CD14-positive monocyte (primary cell): ENCODE measurements around the gene MAT2A. TPM values are rescaled to one million over a fixed set of nuclear protein-coding genes. Genes with fewer than 3 reads are reported as not detected.
A peak's percentile ranks its signal among the peaks of the same experiment; 100 is the strongest.
"Not testable (repeated sequence)": the region's sequence is repeated elsewhere in the genome, so short reads cannot be mapped to it uniquely, and the experiment has no call there.

Experiments used
- DNase-seq, 3 donors: peaks; one replicate each; pipeline ENCODE4 v3.0.0-alpha.2; 2011 to 2022
- H2AFZ ChIP-seq: 2 replicates; pipeline ENCODE4 v1.6.0; 2012; ENCODE audit warnings: mild to moderate bottlenecking, low read depth, low read length, inconsistent platforms; ENCODE audit not compliant: insufficient read depth, poor library complexity, severe bottlenecking
- H3K27ac ChIP-seq, 2 donors: 1 replicate in 1 of 2; 2 replicates in 1 of 2; pipeline ENCODE4 v1.5.1; 2012 to 2013; ENCODE audit warnings: low read length in 2 of 2, control low read depth in 1 of 2, inconsistent platforms in 1 of 2, low read depth in 1 of 2, mild to moderate bottlenecking in 1 of 2
- H3K27me3 ChIP-seq, 2 donors: one replicate each; pipeline versions ENCODE4 v1.6.0 to v1.6.1; 2011 to 2013; ENCODE audit warnings: low read length in 2 of 2; ENCODE audit not compliant: control insufficient read depth in 2 of 2, insufficient read depth in 2 of 2
- H3K36me3 ChIP-seq, 2 donors: replicated peaks in 1 of 2; 1 replicate in 1 of 2; 2 replicates in 1 of 2; pipeline versions ENCODE4 v1.5.1 to v1.6.1; 2012 to 2013; ENCODE audit warnings: low read length in 2 of 2, control low read depth in 1 of 2, inconsistent platforms in 1 of 2, mild to moderate bottlenecking in 1 of 2; ENCODE audit not compliant: insufficient read depth in 2 of 2, control insufficient read depth in 1 of 2
- H3K4me1 ChIP-seq, 2 donors: 1 replicate in 1 of 2; 2 replicates in 1 of 2; pipeline versions ENCODE4 v1.5.1 to v1.6.1; 2012 to 2013; ENCODE audit warnings: low read length in 2 of 2, control low read depth in 1 of 2, inconsistent platforms in 1 of 2, mild to moderate bottlenecking in 1 of 2, moderate library complexity in 1 of 2; ENCODE audit not compliant: insufficient read depth in 2 of 2, control insufficient read depth in 1 of 2
- H3K4me2 ChIP-seq: replicated peaks from 2 replicates; pipeline ENCODE3; 2012; ENCODE audit warnings: low read length, moderate library complexity, mild to moderate bottlenecking; ENCODE audit not compliant: poor library complexity, severe bottlenecking; ENCODE audit errors: extremely low read depth
- H3K4me3 ChIP-seq, 3 experiments: fragments of 200-600 bp in 1 of 3; sonication (generic) in 1 of 3; replicated peaks in 1 of 3; 1 replicate in 2 of 3; 2 replicates in 1 of 3; pipeline ENCODE4 v1.5.1; 2011 to 2013; ENCODE audit warnings: low read length in 3 of 3, mild to moderate bottlenecking in 3 of 3, control low read depth in 2 of 3, low read depth in 2 of 3, inconsistent platforms in 1 of 3, moderate library complexity in 1 of 3
- H3K79me2 ChIP-seq: 2 replicates; pipeline ENCODE4 v1.6.0; 2012; ENCODE audit warnings: mild to moderate bottlenecking, control low read depth, inconsistent platforms, low read length, moderate library complexity; ENCODE audit not compliant: insufficient read depth
- H3K9ac ChIP-seq: 2 replicates; pipeline ENCODE4 v1.6.0; 2017; ENCODE audit warnings: low read length, mild to moderate bottlenecking; ENCODE audit not compliant: insufficient read depth, poor library complexity, severe bottlenecking
- H3K9me3 ChIP-seq, 2 donors: replicated peaks in 1 of 2; 1 replicate in 1 of 2; 2 replicates in 1 of 2; pipeline versions ENCODE4 v1.5.1 to v1.6.1; 2012 to 2013; ENCODE audit warnings: low read length in 2 of 2, control low read depth in 1 of 2; ENCODE audit not compliant: control insufficient read depth in 1 of 2, insufficient read depth in 1 of 2
- H4K20me1 ChIP-seq: 2 replicates; pipeline ENCODE4 v1.6.0; 2012; ENCODE audit warnings: mild to moderate bottlenecking, low read length, control low read depth, moderate library complexity; ENCODE audit not compliant: insufficient read depth
- H3K27ac Mint-ChIP-seq, 7 donors: one replicate each; pipeline ENCODE4 v1.8.0; 2020; ENCODE audit warnings: mild to moderate bottlenecking in 7 of 7, mixed read lengths in 7 of 7, moderate library complexity in 6 of 7, inconsistent platforms in 2 of 7
- H3K27me3 Mint-ChIP-seq, 3 donors: one replicate each; pipeline ENCODE4 v1.8.0; 2021 to 2022; ENCODE audit warnings: low read depth in 3 of 3, mild to moderate bottlenecking in 3 of 3, mixed read lengths in 3 of 3, moderate library complexity in 3 of 3, inconsistent platforms in 1 of 3
- H3K36me3 Mint-ChIP-seq, 2 donors: one replicate each; pipeline ENCODE4 v1.8.0; 2020; ENCODE audit warnings: mixed read lengths in 2 of 2, inconsistent platforms in 1 of 2, mild to moderate bottlenecking in 1 of 2
- H3K4me1 Mint-ChIP-seq: one replicate; pipeline ENCODE4 v1.8.0; 2020; ENCODE audit warnings: mild to moderate bottlenecking, mixed read lengths
- H3K4me3 Mint-ChIP-seq, 2 donors: one replicate each; pipeline ENCODE4 v1.8.0; 2020; ENCODE audit warnings: mild to moderate bottlenecking in 2 of 2, mixed read lengths in 2 of 2, moderate library complexity in 1 of 2
- H3K9me3 Mint-ChIP-seq, 7 donors: one replicate each; pipeline ENCODE4 v1.8.0; 2020 to 2022; ENCODE audit warnings: mixed read lengths in 7 of 7, mild to moderate bottlenecking in 6 of 7, moderate library complexity in 6 of 7, inconsistent platforms in 2 of 7
- CTCF ChIP-seq: fragments of 200-600 bp; IDR thresholded peaks from one replicate; pipeline ENCODE4 v1.8.0; 2022; ENCODE audit warnings: antibody characterized with exemption, mild to moderate bottlenecking
- WGBS: methylation state at CpG from one replicate; pipeline ENCODE4 v1.1.5; 2013; ENCODE audit warnings: missing lambda C conversion rate; ENCODE audit not compliant: insufficient coverage; 5-methylcytosine and 5-hydroxymethylcytosine counted together
- intact Hi-C, 2 donors: fragments of 100-400 bp; cut with micrococcal nuclease; formaldehyde crosslinking; loops; one replicate each; pipeline versions ENCODE4 v1.15.0 to v1.15.1; 2023
- polyA plus RNA-seq, 3 donors: library from polyadenylated mRNA; depleted of rRNA in 1 of 3; unstranded in 2 of 3; stranded (reverse) in 1 of 3; fragments of 300-500 nt in 2 of 3; fragments of >200 nt in 1 of 3; fragmentation: Illumina TruSeq in 2 of 3; gene quantifications; 1 replicate in 2 of 3; 2 replicates in 1 of 3; pipeline ENCODE4 v1.2.3, GENCODE V29; 2012 to 2021

MAT2A gene
- polyA plus RNA-seq, 3 donors = 97.0 to 454 (median 117) TPM

- H3K9me3 Mint-ChIP-seq, H3K4me3 ChIP-seq, H3K9me3 ChIP-seq, H3K27me3 ChIP-seq, H3K9ac ChIP-seq, H3K4me2 ChIP-seq, intact Hi-C loops, DNase-seq, H3K27me3 Mint-ChIP-seq, H3K27ac ChIP-seq, H3K4me3 Mint-ChIP-seq, H2AFZ ChIP-seq: not testable (repeated sequence)
- Mint-ChIP-seq H3K27ac (peak overlapping the region in 1 of 7 donors; percentile 10), H3K36me3 (peaks cover 60 to 79% of the 10 kb centered on the region in 2 donors), H3K4me1 (peaks cover 28% of the 10 kb centered on the region)
- H3K4me1 ChIP-seq = peaks cover 16 to 30% of the 10 kb centered on the region in 2 donors
- WGBS = no CpG with 5 or more reads among the region's 5 CpGs
- H3K36me3 ChIP-seq = peaks cover 55 to 88% of the 10 kb centered on the region in 2 donors
- peaks cover 35% of the 10 kb centered on the region for H3K79me2 ChIP-seq
- peaks cover 69% of the 10 kb centered on the region for H4K20me1 ChIP-seq
Measured at GRCh38 chr2:85544915-85545779, 6.2 kb downstream of the MAT2A start.

GRCh38 chr2:85545780-85546240 is 6.8 kb downstream of the MAT2A start:
- Histone ChIP-seq H3K27me3 (no peaks in the 10 kb centered on the region), H3K9ac (no peak overlapping the region), H3K79me2 (peaks cover 28% of the 10 kb centered on the region), H2AFZ (no peak overlapping the region), H3K27ac (no peak overlapping the region), H3K36me3 (peaks cover 57 to 84% of the 10 kb centered on the region in 2 donors), H4K20me1 (peaks cover 63% of the 10 kb centered on the region), H3K4me2 (no peak overlapping the region), H3K9me3 (no peaks in the 10 kb centered on the region), H3K4me3 (no peak overlapping the region), H3K4me1 (peaks cover 16 to 30% of the 10 kb centered on the region in 2 donors)
- Mint-ChIP-seq H3K36me3 (peaks cover 57 to 81% of the 10 kb centered on the region in 2 donors), H3K4me3 (no peak overlapping the region), H3K9me3 (no peaks in the 10 kb centered on the region), H3K4me1 (peaks cover 29% of the 10 kb centered on the region), H3K27me3 (peaks cover 0 to 2% (median 0%) of the 10 kb centered on the region in 3 donors), H3K27ac (no peak overlapping the region)
- no peak for DNase-seq
- TF ChIP-seq CTCF = no peak
- 93% methylated on average over 3 of the region's 5 CpGs for WGBS
- intact Hi-C loops = no loop called here
